HCT116 (cell line): ENCODE measurements around the gene NCOR1. TPM values are rescaled to one million over a fixed set of nuclear protein-coding genes. Genes with fewer than 3 reads are reported as not detected.
A peak's percentile ranks its signal among the peaks of the same experiment; 100 is the strongest.

Experiments
- ATAC-seq: fragments of 200-7000 bp; cut with Tn5 transposase; 2 replicates; pipeline ENCODE4 v1.9.1; 2020; ENCODE audit warnings: mild to moderate bottlenecking, moderate library complexity
- BruUV-seq: library from RNA; stranded (reverse); fragments of 400-500 nt; replicated peaks from 2 replicates; lab custom pipeline; 2021; lab: Mats Ljungman, UMichigan
- CTCF ChIA-PET: fragments of 300-600 bp; sonication (Branson Sonifier 250); formaldehyde crosslinking; loops from one replicate; lab custom pipeline; 2021; ENCODE audit warnings: antibody characterized with exemption; lab: Charles Lee
- POLR2A ChIA-PET: fragments of 300-600, 350-600 bp; sonication (Branson Sonifier 250); formaldehyde crosslinking; loops from one replicate; lab custom pipeline; 2021; ENCODE audit warnings: antibody characterized with exemption; lab: Charles Lee
- RAD21 ChIA-PET, 2 experiments: fragments of 300-600 bp; sonication (Branson Sonifier 250); formaldehyde crosslinking; loops; one replicate each; lab custom pipeline; 2023; ENCODE audit warnings: low total read pairs in 2 of 2; ENCODE audit not compliant: uncharacterized antibody in 2 of 2, unreplicated experiment in 2 of 2, low non-redundant PET in 1 of 2; lab: Charles Lee
- DNase-seq: peaks from one replicate; pipeline ENCODE4 v3.0.0-alpha.2; 2010; ENCODE audit warnings: low read depth, low spot score
- H2AFZ ChIP-seq: fragments of 200-600 bp; shearing (Covaris generic), sonication (generic); 2 replicates; pipeline ENCODE4 v1.6.1; 2017; ENCODE audit warnings: low read depth, mixed run types, mixed read lengths, antibody characterized with exemption, low read length; ENCODE audit not compliant: poor library complexity, severe bottlenecking
- H3K27ac ChIP-seq: 2 replicates; pipeline ENCODE4 v1.5.1; 2012; ENCODE audit warnings: low read depth, low read length
- H3K27me3 ChIP-seq: fragments of 200-600 bp; sonication (generic); 2 replicates; pipeline ENCODE4 v1.6.1; 2016; ENCODE audit warnings: mixed run types, low read length, mixed read lengths; ENCODE audit not compliant: insufficient read depth
- H3K36me3 ChIP-seq, 2 experiments: fragments of 200-500 bp in 1 of 2; fragments of 200-600 bp in 1 of 2; sonication (Bioruptor generic) in 1 of 2; sonication (generic) in 1 of 2; 2 replicates each; pipeline versions ENCODE4 v1.5.1 to v1.6.1; 2014 to 2016; ENCODE audit warnings: low read length in 2 of 2, inconsistent platforms in 1 of 2, mixed read lengths in 1 of 2, mixed run types in 1 of 2; ENCODE audit not compliant: insufficient read depth in 2 of 2, control insufficient read depth in 1 of 2
- H3K4me1 ChIP-seq, 2 experiments: fragments of 200-600 bp in 1 of 2; sonication (generic) in 1 of 2; 2 replicates each; pipeline versions ENCODE4 v1.5.1 to v1.6.1; 2012 to 2017; ENCODE audit warnings: low read length in 2 of 2, inconsistent platforms in 1 of 2, mild to moderate bottlenecking in 1 of 2, mixed read lengths in 1 of 2, mixed run types in 1 of 2, moderate library complexity in 1 of 2; ENCODE audit not compliant: insufficient read depth in 2 of 2, control insufficient read depth in 1 of 2
- H3K4me2 ChIP-seq: fragments of 200-600 bp; sonication (generic); 2 replicates; pipeline ENCODE4 v1.6.1; 2017; ENCODE audit warnings: mixed run types, low read length, mixed read lengths
- H3K4me3 ChIP-seq, 2 experiments: fragments of 200-600 bp in 1 of 2; sonication (generic) in 1 of 2; replicated peaks in 1 of 2; 2 replicates each; pipeline ENCODE4 v1.5.1; 2011 to 2016; ENCODE audit warnings: low read length in 2 of 2, control low read depth in 1 of 2, low read depth in 1 of 2, mild to moderate bottlenecking in 1 of 2, mixed read lengths in 1 of 2, mixed run types in 1 of 2
- H3K79me2 ChIP-seq: fragments of 200-600 bp; sonication (generic); 2 replicates; pipeline ENCODE4 v1.6.1; 2017; ENCODE audit warnings: mild to moderate bottlenecking, mixed run types, low read length, moderate library complexity, mixed read lengths; ENCODE audit not compliant: insufficient read depth
- H3K9ac ChIP-seq: fragments of 200-600 bp; sonication (generic); 2 replicates; pipeline ENCODE4 v1.6.1; 2016; ENCODE audit warnings: low read length, mixed read lengths
- H3K9me2 ChIP-seq: fragments of 200-600 bp; sonication (generic), shearing (Covaris generic); 2 replicates; pipeline ENCODE4 v1.6.1; 2017; ENCODE audit warnings: mixed run types, mild to moderate bottlenecking, moderate library complexity; ENCODE audit not compliant: insufficient read depth
- H3K9me3 ChIP-seq, 2 experiments: fragments of 200-500 bp in 1 of 2; fragments of 200-600 bp in 1 of 2; sonication (Bioruptor generic) in 1 of 2; sonication (generic) in 1 of 2; 2 replicates each; pipeline ENCODE4 v1.6.1; 2014 to 2017; ENCODE audit warnings: low read length in 2 of 2, mixed read lengths in 2 of 2, inconsistent platforms in 1 of 2, low read depth in 1 of 2, mild to moderate bottlenecking in 1 of 2, mixed run types in 1 of 2, moderate library complexity in 1 of 2; ENCODE audit not compliant: control insufficient read depth in 1 of 2, insufficient read depth in 1 of 2
- H4K20me1 ChIP-seq: fragments of 200-600 bp; sonication (generic), shearing (Covaris generic); 2 replicates; pipeline ENCODE4 v1.6.1; 2017; ENCODE audit warnings: mixed run types, mild to moderate bottlenecking, moderate library complexity; ENCODE audit not compliant: insufficient read depth
- ATF3 ChIP-seq: IDR thresholded peaks from 2 replicates; pipeline ENCODE4 v1.6.1; 2012
- CEBPB ChIP-seq: IDR thresholded peaks from 2 replicates; pipeline ENCODE4 v1.6.1; 2012; ENCODE audit warnings: low read depth
- CTCF ChIP-seq, 3 experiments: fragments of 200-600 bp in 1 of 3; sonication (generic) in 1 of 3; IDR thresholded peaks in 2 of 3; conservative IDR thresholded peaks in 1 of 3; 2 replicates each; pipeline ENCODE4 v1.5.1; 2012 to 2017; ENCODE audit warnings: low read depth in 2 of 3, low read length in 2 of 3, antibody characterized with exemption in 1 of 3, borderline replicate concordance in 1 of 3, control low read depth in 1 of 3, mild to moderate bottlenecking in 1 of 3, mixed read lengths in 1 of 3, mixed run types in 1 of 3, moderate library complexity in 1 of 3; ENCODE audit not compliant: insufficient read depth in 1 of 3
- ELF1 ChIP-seq: IDR thresholded peaks from 2 replicates; pipeline ENCODE4 v1.6.1; 2012; ENCODE audit warnings: low read depth, borderline replicate concordance
- FOSL1 ChIP-seq: IDR thresholded peaks from 2 replicates; pipeline ENCODE4 v1.6.1; 2012; ENCODE audit warnings: low read depth
- JUND ChIP-seq: IDR thresholded peaks from 2 replicates; pipeline ENCODE4 v1.6.1; 2012
- MAX ChIP-seq: IDR thresholded peaks from 2 replicates; pipeline ENCODE4 v1.6.1; 2012
- POLR2AphosphoS5 ChIP-seq: IDR thresholded peaks from 2 replicates; pipeline ENCODE4 v1.6.1; 2011; ENCODE audit warnings: mild to moderate bottlenecking, low read depth, low read length, moderate library complexity
- RAD21 ChIP-seq: IDR thresholded peaks from 2 replicates; pipeline ENCODE4 v1.6.1; 2012; ENCODE audit warnings: low read depth, mild to moderate bottlenecking
- SP1 ChIP-seq: IDR thresholded peaks from 2 replicates; pipeline ENCODE4 v1.6.1; 2012; ENCODE audit warnings: low read depth
- SRF ChIP-seq: IDR thresholded peaks from 2 replicates; pipeline ENCODE4 v1.6.1; 2012; ENCODE audit warnings: low read depth
- ZBTB33 ChIP-seq: IDR thresholded peaks from 2 replicates; pipeline ENCODE4 v1.6.1; 2011; ENCODE audit warnings: mild to moderate bottlenecking, low read length, moderate library complexity; ENCODE audit not compliant: insufficient replicate concordance; ENCODE audit errors: extremely low read depth
- ZNF274 ChIP-seq: fragments of 200-500 bp; sonication (Bioruptor generic); IDR thresholded peaks from 2 replicates; pipeline ENCODE4 v1.6.1; 2014; ENCODE audit warnings: mild to moderate bottlenecking, low read depth, low read length, inconsistent platforms
- intact Hi-C: fragments of 100-400 bp; cut with micrococcal nuclease; formaldehyde crosslinking; loops from 2 replicates; pipeline ENCODE4 v1.10.0; 2022
- total RNA-seq: library from RNA; stranded (reverse); gene quantifications from one replicate; pipeline ENCODE4 v1.2.1, GENCODE V29; 2021; ENCODE audit not compliant: unreplicated experiment

Gene NCOR1
- total RNA-seq, 1 experiment from 2014 or later, result 43.7 TPM

- TF ChIP-seq ELF1 (no peak), SP1 (peak; percentile 74), RAD21 (peak; percentile 27; the same call in 1 of the 2 replicates), SRF (peak; percentile 40; the same call in 1 of the 2 replicates), CEBPB (peak; percentile 89), POLR2AphosphoS5 (peak; percentile 21; the same call in 1 of the 2 replicates)
Measured at GRCh38 chr17:16027708-16028584, 187.4 kb downstream of the NCOR1 start (continued).

DNA sequence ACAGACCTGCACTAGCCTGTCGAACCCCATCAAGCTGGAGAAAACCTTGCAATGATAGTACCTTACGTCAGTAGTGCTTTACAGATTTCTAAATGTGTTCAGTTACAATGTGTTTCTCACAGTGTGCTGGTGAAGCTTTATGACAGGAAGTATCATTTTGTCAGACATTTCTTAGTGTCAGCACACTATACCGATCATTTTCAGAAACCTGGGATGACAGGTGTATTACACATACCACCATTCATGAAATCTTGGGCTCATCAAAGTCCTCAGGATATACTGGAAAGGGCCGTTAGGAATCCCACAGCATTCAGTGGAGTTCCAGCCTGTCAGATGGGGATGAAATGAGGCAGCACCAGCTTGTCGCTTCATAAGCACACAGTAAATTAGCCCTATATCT, 188.4 kb downstream of the NCOR1 start:
- DNase-seq (no peak), ATAC-seq (no peak)
- intact Hi-C loops, result no loop called here
- Histone ChIP-seq H3K4me1 (peaks cover 15 to 34% of the 10 kb centered on the region in 2 experiments), H3K79me2 (peaks cover 78% of the 10 kb centered on the region), H3K36me3 (peaks cover 34 to 69% of the 10 kb centered on the region in 2 experiments; a peak in 3 of 4 replicates), H3K4me3 (no peak overlapping the region), H3K4me2 (peak overlapping the region; percentile 79), H3K9me2 (no peaks in the 10 kb centered on the region), H3K9me3 (no peaks in the 10 kb centered on the region), H4K20me1 (peaks cover 34% of the 10 kb centered on the region; the same call in 1 of the 2 replicates), H3K9ac (0 out of 2 replicates have a peak overlapping the region, but pooled peaks have one; percentile 54), H3K27me3 (no peaks in the 10 kb centered on the region), H2AFZ (no peak overlapping the region), H3K27ac (peak overlapping the region; percentile 14; the same call in 1 of the 2 replicates)
- ChIA-PET CTCF (interaction anchor here (0.6 kb wide), 1 partner anchor 28 kb away, joined by 3 read pairs; no protein-coding TSS in a partner anchor), RAD21 (no interaction called here), POLR2A (interaction anchor here (0.6 kb wide), 1 partner anchor 354 kb away, joined by 3 read pairs; the partner anchor contains the start of gene UBB)
- no TSS peak for BruUV-seq
- TF ChIP-seq ZBTB33, result no peak
- no peak for TF ChIP-seq RAD21
- no peak for TF ChIP-seq CTCF (IDR thresholded peaks at IDR 0.05 in 2 of 3, conservative IDR thresholded peaks at IDR 0.05 in 1 of 3; ENCODE audit: borderline replicate concordance in 1 of 3, insufficient read depth in 1 of 3, low read depth in 2 of 3, low read length in 2 of 3)
- no peak for TF ChIP-seq ZNF274
- no peak for TF ChIP-seq ATF3
- TF ChIP-seq POLR2AphosphoS5, result no peak
- TF ChIP-seq FOSL1, result no peak
- no peak for TF ChIP-seq JUND
- no peak for TF ChIP-seq SRF
- no peak for TF ChIP-seq MAX
- no peak for TF ChIP-seq SP1
